ENCODE measurements around the gene AQP12A. TPM values are rescaled to one million over a fixed set of nuclear protein-coding genes. Genes with fewer than 3 reads are reported as not detected.

The AQP12A gene
- total RNA-seq, 1 donor from 2014 or later: not detected

DNA sequence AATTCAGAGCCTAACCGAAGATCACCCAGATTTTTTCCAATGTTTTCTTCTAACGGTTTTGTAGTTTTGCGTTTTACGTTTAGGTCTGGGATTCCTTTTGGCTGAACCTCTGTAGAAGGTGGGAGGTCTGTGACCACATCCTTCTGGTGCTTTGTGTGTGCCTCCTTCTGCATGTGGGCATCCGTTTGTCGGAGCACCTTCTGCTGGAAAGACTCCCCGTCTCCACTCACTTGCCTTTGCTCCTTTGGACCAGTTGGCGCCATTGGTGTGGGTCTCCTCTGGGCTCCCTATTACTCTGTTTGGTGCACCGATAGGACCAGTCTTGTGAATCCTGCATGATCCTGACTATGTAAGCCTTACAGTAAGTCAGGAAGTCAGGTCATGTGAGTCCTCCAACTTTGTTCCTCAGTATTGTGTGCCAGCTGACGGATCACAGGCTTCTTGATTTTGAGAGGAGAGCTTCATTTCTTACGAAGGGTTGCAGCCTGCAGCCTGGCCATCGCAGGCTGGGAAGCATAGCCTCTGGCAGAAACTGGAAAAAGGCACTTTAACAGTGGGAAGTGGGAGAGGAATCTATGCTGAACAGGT lies 13.6 kb downstream of the AQP12A start:
- H3K36me3 ChIP-seq: no peaks in the 10 kb centered on the region
- H3K9me3 ChIP-seq: no peaks in the 10 kb centered on the region
- no peak overlapping the region for H3K27ac ChIP-seq
- H3K4me3 ChIP-seq: no peak overlapping the region
- DNase-seq: no peak
- TF ChIP-seq, protein P1, sequence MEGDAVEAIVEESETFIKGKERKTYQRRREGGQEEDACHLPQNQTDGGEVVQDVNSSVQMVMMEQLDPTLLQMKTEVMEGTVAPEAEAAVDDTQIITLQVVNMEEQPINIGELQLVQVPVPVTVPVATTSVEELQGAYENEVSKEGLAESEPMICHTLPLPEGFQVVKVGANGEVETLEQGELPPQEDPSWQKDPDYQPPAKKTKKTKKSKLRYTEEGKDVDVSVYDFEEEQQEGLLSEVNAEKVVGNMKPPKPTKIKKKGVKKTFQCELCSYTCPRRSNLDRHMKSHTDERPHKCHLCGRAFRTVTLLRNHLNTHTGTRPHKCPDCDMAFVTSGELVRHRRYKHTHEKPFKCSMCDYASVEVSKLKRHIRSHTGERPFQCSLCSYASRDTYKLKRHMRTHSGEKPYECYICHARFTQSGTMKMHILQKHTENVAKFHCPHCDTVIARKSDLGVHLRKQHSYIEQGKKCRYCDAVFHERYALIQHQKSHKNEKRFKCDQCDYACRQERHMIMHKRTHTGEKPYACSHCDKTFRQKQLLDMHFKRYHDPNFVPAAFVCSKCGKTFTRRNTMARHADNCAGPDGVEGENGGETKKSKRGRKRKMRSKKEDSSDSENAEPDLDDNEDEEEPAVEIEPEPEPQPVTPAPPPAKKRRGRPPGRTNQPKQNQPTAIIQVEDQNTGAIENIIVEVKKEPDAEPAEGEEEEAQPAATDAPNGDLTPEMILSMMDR (IDR thresholded peaks at IDR 0.05): no peak
- ATAC-seq: no peak
- no peaks in the 10 kb centered on the region for H3K4me1 ChIP-seq
- intact Hi-C loops (cut with DNase I): no loop called here
- H3K27me3 ChIP-seq: peaks cover 4% of the 10 kb centered on the region

DNA sequence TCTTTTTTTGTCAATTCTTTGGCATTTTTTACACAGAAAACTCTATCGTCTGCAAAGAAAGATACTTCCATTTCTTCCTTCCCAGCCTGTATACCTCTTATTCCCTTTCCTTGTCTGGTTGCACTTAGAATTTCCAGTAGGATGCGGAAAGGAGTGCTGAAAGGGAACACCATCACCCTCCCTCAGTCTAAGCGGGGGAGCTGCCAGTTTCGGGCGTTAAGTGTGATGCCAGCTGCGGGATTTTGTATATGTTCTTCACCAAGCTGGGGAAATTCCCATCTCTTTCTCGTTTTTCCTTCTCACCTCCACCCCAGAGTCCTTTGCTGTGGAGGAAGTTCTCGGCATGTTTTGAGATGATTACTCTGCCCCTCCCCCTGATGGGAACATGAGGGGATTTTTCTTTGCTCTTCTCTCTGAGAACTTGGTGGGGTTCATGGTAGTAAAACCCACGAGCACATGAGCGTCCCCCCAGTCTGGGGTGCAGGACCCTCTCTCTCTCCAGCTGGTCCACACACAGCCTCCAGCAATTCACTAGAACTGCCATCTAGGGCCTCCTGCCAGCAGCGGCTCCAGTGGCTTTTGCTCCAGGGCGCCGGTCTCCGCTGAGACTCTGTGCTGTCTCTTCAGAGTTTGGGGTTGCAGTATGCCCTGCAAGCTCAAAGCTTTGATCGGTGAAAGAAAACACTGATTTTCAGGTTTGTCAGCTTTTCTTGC lies 15.5 kb downstream of the AQP12A start:
- H3K4me1 ChIP-seq: no peaks in the 10 kb centered on the region
- no peak overlapping the region for H3K27ac ChIP-seq
- ATAC-seq (no peak), DNase-seq (no peak)
- H3K4me3 ChIP-seq: no peak overlapping the region
- H3K27me3 ChIP-seq: peaks cover 4% of the 10 kb centered on the region
- no peaks in the 10 kb centered on the region for H3K9me3 ChIP-seq
- H3K36me3 ChIP-seq: no peaks in the 10 kb centered on the region
- TF ChIP-seq, protein P1 (IDR thresholded peaks at IDR 0.05): no peak
- intact Hi-C loops (cut with DNase I): no loop called here

DNA sequence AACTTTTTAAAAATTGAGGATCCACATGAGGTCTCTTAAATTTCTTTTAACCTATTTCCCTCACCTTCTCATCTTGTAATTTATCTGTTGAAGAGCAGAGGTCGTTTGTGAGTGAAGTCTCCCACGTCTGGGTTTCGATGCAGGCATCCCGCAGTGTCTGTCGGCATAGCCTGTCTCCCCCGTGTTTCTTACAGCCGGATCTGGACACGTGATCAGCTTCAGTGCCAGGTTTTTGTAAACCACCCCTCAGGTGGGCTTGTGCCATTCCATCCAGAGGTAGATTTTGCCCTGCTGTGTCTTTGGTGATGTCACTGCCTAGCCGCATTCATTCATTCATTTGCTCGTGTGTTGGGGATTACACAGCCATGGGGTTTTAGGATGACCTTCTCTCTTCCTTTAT lies 16.2 kb downstream of the AQP12A start:
- Histone ChIP-seq H3K27me3 (peaks cover 4% of the 10 kb centered on the region), H3K4me3 (no peak overlapping the region), H3K36me3 (no peaks in the 10 kb centered on the region), H3K27ac (no peak overlapping the region), H3K4me1 (no peaks in the 10 kb centered on the region), H3K9me3 (no peaks in the 10 kb centered on the region)
- ATAC-seq (no peak), DNase-seq (no peak)
- intact Hi-C loops (cut with DNase I): no loop called here
- TF ChIP-seq, protein P1 (IDR thresholded peaks at IDR 0.05): no peak

DNA sequence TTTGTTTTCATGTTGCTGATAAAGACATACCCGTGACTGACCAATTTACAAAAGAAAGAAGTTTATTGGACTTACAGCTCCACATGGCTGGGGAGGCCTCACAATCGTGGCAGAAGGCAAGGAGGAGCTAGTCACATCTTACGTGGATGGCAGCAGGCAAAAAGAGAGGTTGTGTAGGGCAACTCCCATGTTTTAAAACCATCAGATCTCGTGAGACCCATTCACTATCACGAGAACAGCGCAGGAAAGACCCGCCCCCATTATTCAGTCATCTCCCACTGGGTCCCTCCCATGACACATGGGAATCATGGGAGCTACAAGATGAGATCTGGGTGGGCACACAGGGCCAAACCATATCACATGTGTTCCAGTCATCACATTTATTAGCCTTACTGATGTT lies 16.8 kb downstream of the AQP12A start:
- no peaks in the 10 kb centered on the region for H3K4me1 ChIP-seq
- ATAC-seq: no peak
- no peak for DNase-seq
- H3K4me3 ChIP-seq: no peak overlapping the region
- peaks cover 2% of the 10 kb centered on the region for H3K27me3 ChIP-seq
- TF ChIP-seq, protein P1 (IDR thresholded peaks at IDR 0.05): no peak
- no peaks in the 10 kb centered on the region for H3K9me3 ChIP-seq
- intact Hi-C loops (cut with DNase I): no loop called here
- no peaks in the 10 kb centered on the region for H3K36me3 ChIP-seq
- H3K27ac ChIP-seq: no peak overlapping the region

DNA sequence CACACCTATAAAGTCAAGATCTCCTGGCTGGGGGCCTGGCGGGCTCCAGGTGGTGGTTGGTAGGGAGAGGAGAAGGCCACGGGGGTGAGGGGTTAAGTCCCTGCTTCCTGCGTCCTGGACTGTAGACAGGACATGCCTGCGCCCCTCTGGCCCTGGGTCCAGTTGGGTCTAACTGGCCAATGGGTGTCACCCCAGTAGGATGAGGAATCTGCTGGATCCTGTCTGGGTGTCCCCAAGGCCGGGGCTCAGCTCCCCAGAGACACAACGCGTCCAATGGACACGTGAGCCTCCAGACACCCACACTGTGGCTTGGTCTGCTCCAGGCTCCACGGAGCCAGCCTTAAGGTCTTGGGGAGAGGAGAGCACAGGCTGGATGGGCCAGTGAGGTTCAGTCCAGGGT lies 19.6 kb downstream of the AQP12A start:
- H3K4me1 ChIP-seq: no peaks in the 10 kb centered on the region

More for the DNA sequence above, 19.6 kb downstream of the AQP12A start:
- DNase-seq (no peak), ATAC-seq (no peak)
- intact Hi-C loops (cut with DNase I): no loop called here
- Histone ChIP-seq H3K27ac (no peak overlapping the region), H3K9me3 (no peaks in the 10 kb centered on the region), H3K36me3 (no peaks in the 10 kb centered on the region), H3K27me3 (no peaks in the 10 kb centered on the region), H3K4me3 (no peak overlapping the region)
- TF ChIP-seq, protein P1 (IDR thresholded peaks at IDR 0.05): no peak

Measured in upper lobe of right lung (tissue), 1 donor.